Measurements from ENCODE around the gene DUSP22.

The DUSP22 gene

GRCh38 chr6:297571-298232 is 5.4 kb downstream of the DUSP22 start:
- DNase-seq (ENCODE audit: low spot score), result peak; percentile 48

GRCh38 chr6:298233-299103 is 6.2 kb downstream of the DUSP22 start:
- DNase-seq (ENCODE audit: low spot score), result peak; percentile 61

- DNase-seq (ENCODE audit: low spot score), result no peak
Measured at GRCh38 chr6:299104-299980, 7.1 kb downstream of the DUSP22 start.

- no peak for DNase-seq (ENCODE audit: low spot score)
Measured at GRCh38 chr6:300026-300425, 7.7 kb downstream of the DUSP22 start.

GRCh38 chr6:300494-301198 is 8.4 kb downstream of the DUSP22 start:
- no peak for DNase-seq (ENCODE audit: low spot score)

- no peak for DNase-seq (ENCODE audit: low spot score)
Measured at GRCh38 chr6:301526-301925, 9.2 kb downstream of the DUSP22 start.

- no peak for DNase-seq (ENCODE audit: low spot score)
Measured at GRCh38 chr6:301929-302705, 9.8 kb downstream of the DUSP22 start.

- no peak for DNase-seq (ENCODE audit: low spot score)
Measured at GRCh38 chr6:302760-303159, 10.5 kb downstream of the DUSP22 start.

- no peak for DNase-seq (ENCODE audit: low spot score)
Measured at GRCh38 chr6:303263-303662, 11.0 kb downstream of the DUSP22 start.

- no peak for DNase-seq (ENCODE audit: low spot score)
Measured at GRCh38 chr6:303948-304558, 11.8 kb downstream of the DUSP22 start.

GRCh38 chr6:304833-305370 is 12.6 kb downstream of the DUSP22 start:
- DNase-seq (ENCODE audit: low spot score), result no peak

- peak; percentile 56 for DNase-seq (ENCODE audit: low spot score)
Measured at GRCh38 chr6:305371-306206, 13.3 kb downstream of the DUSP22 start.

GRCh38 chr6:306641-307061 is 14.4 kb downstream of the DUSP22 start:
- DNase-seq (ENCODE audit: low spot score), result no peak

GRCh38 chr6:307065-307814 is 15.0 kb downstream of the DUSP22 start:
- DNase-seq (ENCODE audit: low spot score), result no peak

GRCh38 chr6:307874-308273 is 15.6 kb downstream of the DUSP22 start:
- DNase-seq (ENCODE audit: low spot score), result no peak

- DNase-seq (ENCODE audit: low spot score), result no peak
Measured at GRCh38 chr6:308307-308706, 16.0 kb downstream of the DUSP22 start.

- DNase-seq (ENCODE audit: low spot score), result no peak
Measured at GRCh38 chr6:308768-309167, 16.5 kb downstream of the DUSP22 start.

GRCh38 chr6:309947-310346 is 17.7 kb downstream of the DUSP22 start:
- DNase-seq (ENCODE audit: low spot score), result no peak

GRCh38 chr6:310671-311070 is 18.4 kb downstream of the DUSP22 start:
- DNase-seq (ENCODE audit: low spot score), result no peak
